ENCODE data around the gene SIGLEC7. TPM values are rescaled to one million over a fixed set of nuclear protein-coding genes. Genes with fewer than 3 reads are reported as not detected.

Gene SIGLEC7
- total RNA-seq, 1 donor from 2014 or later, result not detected

- DNase-seq, result no peak
Measured at GRCh38 chr19:51119101-51119500, 23.0 kb upstream of the SIGLEC7 start.

GRCh38 chr19:51119611-51120010 is 22.5 kb upstream of the SIGLEC7 start:
- no peak for DNase-seq

- no peak for DNase-seq
Measured at GRCh38 chr19:51120160-51120559, 21.9 kb upstream of the SIGLEC7 start.

GRCh38 chr19:51121257-51121656 is 20.8 kb upstream of the SIGLEC7 start:
- DNase-seq, result no peak

GRCh38 chr19:51122112-51122981 is 19.8 kb upstream of the SIGLEC7 start:
- no peak for DNase-seq

GRCh38 chr19:51123381-51123800 is 18.7 kb upstream of the SIGLEC7 start:
- no peak for DNase-seq

GRCh38 chr19:51123802-51124201 is 18.3 kb upstream of the SIGLEC7 start:
- no peak for DNase-seq

- no peak for DNase-seq
Measured at GRCh38 chr19:51124216-51124615, 17.9 kb upstream of the SIGLEC7 start.

GRCh38 chr19:51124729-51125128 is 17.4 kb upstream of the SIGLEC7 start, which contains the start of gene SIGLEC9:
Gene SIGLEC9, plus strand, starts transcription at chr19:51124906. Its CDS starts 69 bp downstream, at chr19:51124975.
- DNase-seq, result no peak

GRCh38 chr19:51125421-51126075 is 16.6 kb upstream of the SIGLEC7 start:
- DNase-seq, result no peak

GRCh38 chr19:51127032-51127431 is 15.1 kb upstream of the SIGLEC7 start:
- DNase-seq, result no peak

- peak; percentile 9 for DNase-seq
Measured at GRCh38 chr19:51127755-51128154, 14.3 kb upstream of the SIGLEC7 start.

- no peak for DNase-seq
Measured at GRCh38 chr19:51128227-51128626, 13.9 kb upstream of the SIGLEC7 start.

GRCh38 chr19:51129716-51130115 is 12.4 kb upstream of the SIGLEC7 start:
- no peak for DNase-seq

- DNase-seq, result peak; percentile 9
Measured at GRCh38 chr19:51131780-51132680, 10.1 kb upstream of the SIGLEC7 start.

GRCh38 chr19:51135004-51135403 is 7.1 kb upstream of the SIGLEC7 start:
- no peak for DNase-seq

- DNase-seq, result no peak
Measured at GRCh38 chr19:51135986-51136762, 5.9 kb upstream of the SIGLEC7 start.

- no peak for DNase-seq
Measured at GRCh38 chr19:51136851-51137551, 5.1 kb upstream of the SIGLEC7 start.

- no peak for DNase-seq
Measured at GRCh38 chr19:51137792-51138425, 4.2 kb upstream of the SIGLEC7 start.

GRCh38 chr19:51138549-51138979 is 3.5 kb upstream of the SIGLEC7 start:
- no peak for DNase-seq
